Measurements from ENCODE around the gene RTF1.
"Not testable (repeated sequence)": the region's sequence is repeated elsewhere in the genome, so short reads cannot be mapped to it uniquely, and the experiment has no call there.

RTF1 gene

GRCh38 chr15:41438206-41438605 lies 21.3 kb downstream of the RTF1 start:
- no peak for DNase-seq

DNA sequence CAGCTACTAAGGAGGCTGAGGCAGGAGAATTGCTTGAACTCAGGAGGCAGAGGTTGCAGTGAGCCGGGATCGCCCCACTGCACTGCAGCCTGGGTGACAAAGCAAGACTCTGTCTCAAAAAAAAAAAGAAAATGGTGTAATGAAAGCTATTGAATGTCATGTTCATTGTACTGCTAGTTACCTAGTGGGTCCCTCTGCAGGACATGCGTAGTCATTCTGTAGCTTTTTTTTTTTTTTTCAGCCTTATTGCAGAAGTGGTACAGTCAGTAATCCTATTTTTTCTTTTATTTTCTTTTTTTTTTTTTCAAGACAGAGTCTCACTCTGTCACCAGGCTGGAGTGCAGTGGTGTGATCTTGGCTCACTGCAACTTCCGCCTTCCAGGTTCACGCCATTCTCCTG lies 21.9 kb downstream of the RTF1 start:
- DNase-seq: not testable (repeated sequence)

DNA sequence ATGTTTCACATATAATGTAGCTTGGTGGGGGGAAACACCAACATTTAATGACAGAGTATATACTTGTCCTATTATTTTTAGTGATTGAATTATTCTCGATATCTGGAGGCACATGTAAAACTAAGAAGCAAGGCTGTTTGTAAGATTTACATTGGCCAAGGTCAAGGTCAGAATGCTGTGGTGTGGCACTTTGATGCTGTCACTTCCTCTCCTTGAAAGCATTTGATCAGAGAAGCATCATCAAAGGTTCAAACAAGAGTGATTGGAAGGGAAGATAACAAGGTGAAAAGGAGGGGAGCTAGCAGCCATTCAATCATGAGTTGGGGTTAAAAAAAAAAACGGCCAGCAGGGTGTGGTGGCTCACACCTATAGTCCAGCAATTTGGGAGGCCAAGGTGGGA lies 26.4 kb downstream of the RTF1 start:
- no peak for DNase-seq

GRCh38 chr15:41445399-41445798 lies 28.5 kb downstream of the RTF1 start:
- DNase-seq: no peak

GRCh38 chr15:41462084-41462795 lies 45.3 kb downstream of the RTF1 start:
- DNase-seq: no peak

DNA sequence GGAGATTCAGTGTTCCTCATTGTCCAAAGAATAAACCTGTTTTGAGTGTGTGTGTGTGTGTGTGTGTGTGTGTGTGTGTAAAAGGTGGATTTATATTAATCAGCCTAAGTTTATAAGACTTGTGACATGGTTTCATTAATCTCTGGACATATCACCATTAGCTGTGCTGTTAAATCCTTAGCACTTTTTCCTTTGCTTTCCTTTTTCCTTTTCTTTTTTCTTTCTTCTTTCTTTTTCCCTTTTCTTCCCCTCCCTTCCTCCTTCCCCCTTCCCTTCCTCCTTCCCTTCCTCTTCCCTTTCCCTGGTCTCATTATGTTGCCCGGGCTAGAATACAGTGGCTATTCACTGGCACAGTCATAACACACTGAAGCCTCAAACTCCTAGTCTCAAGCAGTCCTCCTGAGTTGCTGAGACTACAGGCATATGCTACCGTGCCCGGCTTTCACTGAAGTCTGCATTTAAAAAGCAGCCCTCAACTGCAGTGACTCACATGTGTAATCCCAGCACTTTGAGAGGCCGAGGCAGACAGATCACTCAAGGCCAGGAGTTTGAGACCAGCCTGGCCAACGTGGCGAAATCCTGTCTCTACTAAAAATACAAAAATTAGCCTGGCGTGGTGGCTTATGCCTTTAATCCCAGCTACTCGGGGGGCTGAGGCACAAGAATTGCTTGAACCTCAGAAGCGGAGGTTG lies 48.1 kb downstream of the RTF1 start:
- no peak for DNase-seq

GRCh38 chr15:41465822-41466421 lies 49.0 kb downstream of the RTF1 start:
- DNase-seq: peak in 2 of 6 experiments; percentile 17 to 37

DNA sequence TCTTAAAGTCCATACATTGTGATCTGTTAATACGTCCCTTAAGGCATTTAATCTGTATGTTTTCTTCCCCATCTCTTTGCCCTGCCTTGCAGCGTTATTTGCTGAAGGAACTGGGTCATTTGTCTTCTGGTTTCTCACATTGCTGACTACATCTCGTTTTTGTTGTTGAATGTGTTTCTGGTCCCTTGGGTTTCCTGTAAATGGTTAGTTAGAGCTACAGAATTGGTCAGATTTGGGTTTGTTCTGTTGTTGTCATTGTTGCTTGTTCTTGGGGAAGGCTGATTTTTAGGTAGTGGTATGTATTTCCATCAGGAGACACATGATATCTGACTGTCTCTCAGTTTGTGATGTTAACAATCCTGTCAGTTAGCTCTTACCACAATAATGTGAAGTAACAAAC lies 49.8 kb downstream of the RTF1 start:
- no peak for DNase-seq

GRCh38 chr15:41469644-41470043 lies 52.7 kb downstream of the RTF1 start:
- not testable (repeated sequence) for DNase-seq

DNA sequence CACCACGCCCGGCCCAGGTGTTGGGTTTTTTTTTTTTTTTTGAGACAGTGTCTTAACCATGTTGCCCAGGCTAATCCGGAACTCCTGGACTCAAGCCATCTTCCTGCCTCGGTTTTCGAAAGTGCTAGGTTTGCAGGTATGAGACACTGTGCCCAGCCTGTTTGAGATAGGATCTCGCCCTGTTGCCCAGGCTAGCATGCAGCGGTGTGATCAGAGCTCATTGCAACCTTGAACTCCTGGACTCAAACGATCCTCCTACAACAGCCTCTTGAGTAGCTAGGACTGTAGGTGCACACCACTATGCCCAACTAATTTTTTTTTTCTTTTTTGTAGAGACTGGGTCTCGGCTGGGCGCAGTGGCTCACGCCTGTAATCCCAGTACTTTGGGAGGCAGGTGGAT lies 56.5 kb downstream of the RTF1 start:
- no peak for DNase-seq

- no peak for DNase-seq
These were observed 57.5 kb downstream of the RTF1 start for GRCh38 chr15:41474436-41474835.

DNA sequence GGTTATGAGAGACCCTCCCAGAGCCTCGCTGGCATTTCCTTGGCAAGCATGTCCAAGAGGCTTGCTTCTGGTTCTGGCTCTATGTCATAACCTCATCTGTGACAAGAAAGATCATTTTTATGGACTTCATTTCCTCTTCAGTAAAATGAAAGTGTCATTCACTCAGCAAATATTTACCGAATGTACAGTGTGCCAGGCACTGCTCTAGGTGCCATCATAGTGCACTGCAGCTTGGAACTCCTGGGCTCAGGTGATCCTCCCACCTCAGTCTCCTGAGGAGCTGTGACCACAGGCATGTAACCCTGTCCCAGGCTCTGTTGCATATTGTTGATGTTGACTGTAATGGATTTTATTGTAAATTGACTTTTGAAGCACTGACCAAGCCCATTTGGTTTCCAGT lies 58.0 kb downstream of the RTF1 start:
- no peak for DNase-seq

DNA sequence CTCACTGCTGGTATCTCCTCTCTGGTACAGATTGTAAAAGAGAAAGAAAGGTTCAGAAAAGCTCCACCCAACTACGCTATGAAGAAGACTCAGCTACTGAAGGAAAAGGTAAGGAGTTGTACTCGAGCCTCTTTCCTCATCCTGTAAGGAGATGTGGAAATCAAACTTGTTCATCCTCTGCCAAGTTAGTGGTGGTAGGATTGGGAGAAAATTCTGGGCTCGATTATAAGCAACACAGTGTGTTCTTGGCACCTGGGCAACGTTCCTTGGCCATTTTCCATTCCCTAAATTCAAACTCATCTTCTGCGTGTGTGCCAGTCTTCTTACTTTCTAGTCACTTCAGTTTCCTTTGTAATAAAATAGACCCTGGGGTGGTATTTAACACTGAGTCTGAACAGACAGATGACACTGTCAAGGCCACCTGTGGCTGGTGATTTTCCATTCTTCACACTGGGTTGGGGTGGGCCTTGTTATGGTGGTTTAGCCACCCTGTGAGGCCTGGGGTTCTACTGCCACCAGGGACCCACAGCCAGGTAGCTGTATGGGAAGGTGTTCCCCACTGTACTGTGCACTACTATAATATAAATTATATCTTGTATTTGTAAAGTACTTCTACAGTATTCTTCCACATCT lies 59.6 kb downstream of the RTF1 start:
- DNase-seq: no peak

DNA sequence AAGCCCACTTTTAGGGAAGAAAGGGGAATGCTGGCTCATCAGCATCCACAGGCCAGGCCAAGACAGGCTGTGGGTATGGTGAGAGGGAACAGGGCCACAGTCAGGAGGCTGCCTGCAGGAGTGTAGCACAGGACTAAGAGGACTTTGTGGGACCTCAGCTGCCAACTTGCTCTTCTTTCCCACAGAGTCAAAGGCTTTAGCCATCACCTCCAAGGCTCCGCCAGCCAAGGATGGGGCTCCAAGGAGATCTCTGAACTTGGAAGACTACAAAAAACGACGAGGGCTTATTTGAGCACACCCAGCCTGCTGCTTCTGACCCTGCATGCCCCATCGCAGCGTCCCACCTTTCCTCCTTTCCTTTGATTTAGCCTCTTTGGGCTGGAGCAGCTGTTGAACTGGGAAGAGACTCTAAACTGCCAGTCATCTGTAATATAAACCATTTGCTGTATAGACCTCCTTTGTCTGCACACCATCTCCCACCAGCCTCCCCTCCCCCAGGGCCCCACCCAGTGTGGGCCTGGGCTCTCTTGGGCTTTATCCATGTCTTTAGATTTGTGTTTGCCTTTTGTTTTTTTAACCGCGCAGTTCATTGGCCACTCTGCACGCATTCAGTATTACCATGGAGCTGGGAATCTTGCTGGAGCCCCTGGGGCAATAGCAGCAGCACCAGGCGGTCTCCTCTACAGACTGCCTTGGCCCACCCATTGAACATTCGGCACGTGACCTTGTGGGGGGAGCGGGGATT lies 63.7 kb downstream of the RTF1 start:
- no peak for DNase-seq

- DNase-seq: no peak
These were observed 65.4 kb downstream of the RTF1 start for GRCh38 chr15:41482110-41482877.

DNA sequence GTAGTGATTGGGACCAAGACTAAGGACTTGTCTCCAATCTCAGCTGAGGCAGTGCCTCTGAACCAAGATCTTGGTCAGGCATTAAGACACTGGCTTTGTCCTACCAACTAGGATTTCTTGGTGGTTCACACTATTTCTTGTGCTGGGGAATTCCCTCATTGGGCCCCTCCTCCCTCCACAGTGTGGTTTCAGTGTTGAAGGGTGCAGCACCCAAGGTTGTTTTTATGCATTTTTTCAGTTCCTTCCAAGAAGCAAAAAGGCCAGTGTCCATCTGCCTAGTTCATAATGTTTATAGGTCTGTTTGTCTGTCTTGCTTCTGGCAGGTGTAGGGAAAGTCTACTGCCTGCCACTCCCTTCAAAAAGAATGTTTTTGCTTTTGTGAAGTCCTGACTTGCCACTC lies 66.2 kb downstream of the RTF1 start:
- DNase-seq: no peak

GRCh38 chr15:41483519-41483918 lies 66.6 kb downstream of the RTF1 start:
- no peak for DNase-seq

- no peak for DNase-seq
These were observed 68.2 kb downstream of the RTF1 start for GRCh38 chr15:41484937-41485625.

GRCh38 chr15:41486286-41486685 lies 69.4 kb downstream of the RTF1 start:
- no peak for DNase-seq

- no peak for DNase-seq
These were observed 70.5 kb downstream of the RTF1 start for GRCh38 chr15:41487381-41487780.

GRCh38 chr15:41487802-41488201 lies 70.9 kb downstream of the RTF1 start:
- DNase-seq: no peak

- no peak for DNase-seq
These were observed 72.7 kb downstream of the RTF1 start for GRCh38 chr15:41489641-41490040.
